HG02973 (cell line): ENCODE data around the gene ROBO1.
A peak's percentile ranks its signal among the peaks of the same experiment; 100 is the strongest.
"Not testable (repeated sequence)": the region's sequence is repeated elsewhere in the genome, so short reads cannot be mapped to it uniquely, and the experiment has no call there.

Experiments used
- ATAC-seq: cut with Tn5 transposase; IDR thresholded peaks from one replicate; pipeline ENCODE4 v1.9.1; 2021; ENCODE audit warnings: moderate library complexity; ENCODE audit not compliant: unreplicated experiment

Gene ROBO1

DNA sequence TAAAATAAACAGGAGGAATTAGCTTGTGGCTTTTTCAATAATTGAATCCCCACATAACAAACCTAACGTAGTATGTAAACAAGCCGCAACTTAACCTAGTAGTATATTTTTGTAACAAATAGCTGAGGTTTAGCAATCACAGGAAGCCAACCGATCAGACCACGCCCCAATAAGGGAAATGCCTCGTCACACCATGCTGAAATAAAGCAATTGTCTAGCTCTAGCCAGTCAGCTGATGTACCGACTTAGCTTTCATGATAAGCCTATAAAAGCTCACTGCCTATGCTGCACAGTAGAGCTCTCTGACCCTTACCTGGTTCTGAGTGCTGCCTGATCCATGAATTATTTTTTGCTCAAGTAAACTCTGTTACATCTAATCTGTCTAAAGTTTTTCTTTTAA, 208.9 kb downstream of the ROBO1 start:
- ATAC-seq, result no peak

DNA sequence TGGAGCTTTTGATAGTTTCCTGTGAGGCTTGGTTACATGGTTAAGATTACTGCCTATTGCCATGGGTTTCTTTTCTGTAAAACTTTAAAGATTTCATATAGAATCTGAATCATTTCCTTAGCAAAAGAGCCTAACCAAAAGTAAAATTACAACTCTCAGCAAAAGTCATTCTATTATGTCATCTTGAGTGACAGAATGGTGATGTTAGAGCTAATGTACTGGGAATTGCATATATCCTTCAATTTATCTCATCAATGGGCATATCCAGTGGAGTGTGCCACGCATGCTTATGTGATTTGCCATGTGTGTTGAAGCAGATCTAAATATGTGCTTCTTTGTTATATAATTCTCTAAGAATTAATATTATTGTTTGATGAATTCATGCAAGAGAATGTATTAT, 212.1 kb downstream of the ROBO1 start:
- ATAC-seq, result no peak

DNA sequence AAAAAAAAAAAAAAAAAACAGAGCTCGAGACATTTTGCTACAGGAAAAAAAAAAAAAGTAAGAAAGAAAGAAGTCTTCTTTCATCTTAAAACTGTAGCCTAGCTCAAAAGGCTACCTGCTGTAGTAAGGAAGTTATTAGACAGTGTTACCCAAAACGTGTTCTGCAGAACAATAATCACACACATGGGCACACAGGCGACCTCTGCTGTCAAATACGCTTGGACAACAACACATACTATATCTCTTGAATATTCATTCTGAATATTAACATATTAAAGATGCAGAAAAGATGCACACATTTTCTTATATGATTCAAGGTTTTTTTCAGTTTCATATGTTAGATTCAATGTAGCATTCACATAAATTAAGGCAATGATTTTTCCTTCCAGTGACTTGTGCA, 215.8 kb downstream of the ROBO1 start:
- no peak for ATAC-seq

DNA sequence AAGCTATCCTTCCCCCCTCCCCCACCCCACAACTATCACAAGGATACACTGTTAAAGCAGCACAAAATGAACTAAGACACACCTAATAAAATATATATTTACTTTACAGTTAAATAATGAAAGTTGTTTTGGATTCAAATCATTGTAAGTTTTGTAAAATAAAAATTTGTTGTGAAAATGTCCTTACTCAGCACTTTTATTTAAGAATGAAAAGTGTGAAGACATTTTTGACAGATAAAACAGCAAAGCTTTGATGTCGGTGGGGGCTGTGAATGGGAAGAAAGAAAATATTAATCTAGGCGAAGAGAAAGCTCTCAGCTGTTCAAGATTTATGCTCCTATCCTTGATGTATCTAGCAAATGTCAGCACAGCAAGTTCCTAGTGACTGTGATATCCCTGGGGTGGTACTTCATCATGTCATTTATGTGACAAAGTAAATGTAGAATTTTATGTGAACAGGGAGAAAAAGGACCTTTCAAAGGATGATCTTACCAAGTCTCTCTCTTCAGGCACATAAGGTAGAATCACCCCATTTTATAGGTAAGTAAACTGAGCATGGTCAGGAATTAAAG, 216.4 kb downstream of the ROBO1 start:
- no peak for ATAC-seq

DNA sequence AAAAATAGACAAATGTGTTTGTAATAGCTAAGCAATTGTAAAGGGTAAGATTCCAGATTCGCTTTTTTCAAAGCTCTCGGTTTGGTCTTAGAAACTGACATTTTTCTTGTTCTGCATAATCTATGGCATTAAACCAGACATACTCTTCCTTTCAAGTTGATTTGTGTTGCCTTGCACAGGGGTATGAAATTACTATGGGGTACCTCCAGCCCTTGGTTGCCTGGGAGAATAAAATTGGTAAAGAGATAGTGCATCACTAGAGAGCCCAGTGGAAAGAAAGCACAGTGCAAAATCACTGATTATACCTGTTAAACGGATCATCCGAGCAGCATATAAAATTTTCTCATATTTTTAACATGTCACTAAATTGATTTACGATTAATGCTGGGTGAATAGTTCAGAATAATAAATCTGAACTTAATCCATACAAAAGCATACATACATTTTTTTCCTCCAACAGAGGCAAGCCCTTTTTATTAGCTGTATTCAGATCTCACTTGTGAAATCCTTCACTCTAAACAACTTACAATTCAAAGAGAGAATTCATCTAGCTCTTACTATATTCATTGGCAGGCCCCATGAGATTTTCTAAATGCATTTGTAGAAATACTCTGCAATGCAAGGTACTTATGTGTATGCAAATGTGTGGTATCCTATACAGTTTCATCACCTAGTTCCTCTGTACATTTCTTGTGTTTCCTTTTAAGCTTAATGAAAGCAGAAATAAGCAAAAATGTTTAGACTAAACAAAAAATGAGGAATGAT, 224.4 kb downstream of the ROBO1 start:
- ATAC-seq, result no peak

DNA sequence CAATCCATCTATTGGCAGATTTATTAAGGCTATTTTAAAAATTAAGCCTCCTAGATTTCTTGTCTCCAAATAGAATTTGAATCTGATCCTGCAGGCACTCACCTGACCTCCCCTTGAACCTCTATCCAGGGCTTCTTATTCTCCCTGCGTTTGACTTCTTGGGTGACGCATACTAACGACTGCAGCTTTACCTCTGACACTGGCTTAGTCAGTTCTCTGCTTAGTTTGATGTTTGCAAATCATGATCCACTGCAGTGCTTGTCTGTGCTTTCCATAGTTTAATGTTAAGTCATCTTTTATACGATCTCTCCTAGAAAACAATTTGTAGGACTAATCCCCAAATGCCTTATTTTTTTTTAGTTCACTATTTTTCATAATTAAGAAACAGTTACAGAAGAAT, 233.1 kb downstream of the ROBO1 start:
- ATAC-seq, result no peak

DNA sequence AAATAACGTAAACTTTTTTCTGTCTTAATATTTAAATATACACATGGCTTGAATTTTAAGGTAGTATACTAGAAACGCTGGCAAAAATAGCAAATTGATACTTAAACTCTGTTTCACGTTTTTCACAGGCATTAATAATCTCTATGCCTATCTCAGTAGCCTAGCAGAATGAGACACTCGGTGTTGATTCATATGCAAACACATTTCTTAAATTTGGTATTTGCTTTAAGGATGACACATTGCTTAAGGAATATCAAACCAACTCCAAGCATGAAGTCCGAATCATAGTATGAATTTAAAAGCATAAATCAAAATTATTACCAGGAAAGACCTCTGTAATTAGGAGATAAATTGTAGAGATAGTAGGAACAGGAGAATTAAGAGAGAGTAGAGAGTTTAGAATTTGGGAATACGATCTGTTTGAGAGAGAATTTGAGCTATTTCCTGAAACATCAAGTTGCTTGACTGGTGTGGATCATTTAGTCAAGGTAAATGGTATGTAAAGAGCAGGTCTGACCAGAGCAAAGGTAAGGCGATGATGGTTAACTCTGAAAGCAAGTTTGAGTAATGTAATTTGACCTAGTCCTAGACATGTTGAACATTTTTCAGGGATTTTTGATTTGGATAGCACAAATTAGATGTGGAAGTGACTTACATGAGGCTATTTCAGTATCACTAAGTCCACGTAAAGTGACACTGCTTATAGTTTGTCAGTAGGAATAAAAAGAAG, 236.1 kb downstream of the ROBO1 start:
- no peak for ATAC-seq

DNA sequence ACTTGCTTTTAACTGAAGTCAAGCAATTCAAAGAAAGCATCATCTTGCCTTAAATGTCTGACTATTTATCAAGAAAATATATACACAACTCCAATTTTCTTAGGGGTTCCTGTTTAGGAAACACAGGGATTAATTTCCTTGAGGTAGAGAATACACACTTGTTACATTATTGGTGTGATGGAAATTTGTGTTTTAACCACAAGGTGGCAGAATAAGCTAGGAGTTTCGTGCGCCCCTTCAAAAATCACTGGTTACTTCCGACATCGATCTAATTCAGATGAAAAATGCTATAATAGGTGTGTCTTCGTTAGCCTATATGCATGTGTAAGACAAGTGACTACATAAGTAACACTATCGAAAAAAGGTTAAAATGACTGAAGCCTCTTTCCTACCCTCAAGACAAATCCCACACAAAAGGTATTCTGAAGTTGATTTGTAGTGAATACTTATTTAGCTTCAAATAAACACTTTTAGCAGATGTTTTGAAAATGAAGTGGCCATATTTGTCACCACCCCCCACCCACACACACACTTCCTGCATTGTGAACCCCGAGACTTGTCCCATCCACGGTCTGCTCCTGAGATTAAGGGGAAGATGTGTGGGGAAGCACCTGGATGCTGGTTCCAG, 246.5 kb downstream of the ROBO1 start:
- ATAC-seq, result peak; percentile 66

DNA sequence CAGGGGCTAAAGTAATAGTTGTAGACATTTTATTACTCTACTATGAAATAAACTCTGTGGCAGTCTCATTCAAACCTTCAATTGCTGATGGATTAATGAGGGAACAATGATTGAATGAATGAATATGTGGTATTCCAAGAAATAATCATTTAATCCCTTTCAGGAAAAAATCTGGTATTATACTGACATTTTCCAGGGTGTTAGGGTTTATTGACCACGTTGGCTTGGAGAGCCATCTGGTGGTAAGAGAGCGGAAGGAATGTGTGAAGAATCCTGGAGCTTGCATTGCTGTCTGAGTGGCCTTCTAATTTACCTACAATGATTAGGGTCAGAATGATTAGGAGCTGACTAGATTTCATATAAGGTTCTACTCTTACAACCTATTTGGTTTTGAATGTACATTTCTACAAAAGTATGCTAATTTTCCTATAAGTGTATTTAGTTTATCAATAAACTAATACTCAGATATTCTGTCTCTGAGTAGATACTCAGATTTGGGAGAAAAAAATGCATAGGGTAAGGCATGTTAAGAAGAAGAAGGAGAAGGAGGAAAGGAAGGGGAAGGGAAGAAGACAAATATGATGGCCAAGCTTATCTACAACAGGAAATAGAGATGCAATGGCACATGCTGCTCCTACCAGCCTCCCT, 249.9 kb downstream of the ROBO1 start:
- no peak for ATAC-seq

DNA sequence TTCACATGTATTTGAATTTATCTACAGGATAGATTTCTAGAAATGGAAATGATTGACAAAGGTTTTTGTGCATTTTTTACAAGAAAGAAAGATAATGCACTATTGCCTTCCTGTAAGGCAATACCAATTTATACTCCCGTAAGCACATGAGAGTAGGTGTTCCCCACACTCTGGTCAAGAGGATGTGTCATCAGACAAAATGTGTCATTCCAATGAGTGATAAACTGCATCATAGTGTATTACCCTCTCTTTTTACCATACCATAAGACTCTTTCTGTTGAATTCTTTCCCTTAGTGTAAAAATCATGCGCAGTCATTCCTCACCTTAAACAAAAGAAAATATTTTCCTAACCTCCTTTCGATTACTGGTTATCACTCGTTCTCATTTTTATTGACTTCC, 251.0 kb downstream of the ROBO1 start:
- ATAC-seq, result no peak

DNA sequence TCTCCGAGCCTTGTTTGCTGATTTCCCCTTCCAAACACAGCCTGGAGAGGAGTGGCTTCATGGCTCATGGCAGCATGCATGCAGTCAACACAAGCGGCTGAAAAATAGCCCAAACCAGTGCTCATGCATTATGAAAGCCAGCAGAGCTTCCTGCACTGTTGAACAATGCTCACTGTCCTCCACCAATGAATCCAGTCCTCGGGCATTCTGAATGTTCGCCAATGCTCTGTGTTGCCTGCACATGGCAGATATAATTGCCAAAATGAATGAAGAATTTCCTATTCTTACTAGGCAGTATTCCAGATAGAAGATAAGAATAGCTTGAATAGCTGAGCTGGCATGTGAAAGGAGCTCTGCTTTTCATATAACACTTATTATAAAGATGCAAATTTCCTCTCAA, 252.7 kb downstream of the ROBO1 start:
- no peak for ATAC-seq

DNA sequence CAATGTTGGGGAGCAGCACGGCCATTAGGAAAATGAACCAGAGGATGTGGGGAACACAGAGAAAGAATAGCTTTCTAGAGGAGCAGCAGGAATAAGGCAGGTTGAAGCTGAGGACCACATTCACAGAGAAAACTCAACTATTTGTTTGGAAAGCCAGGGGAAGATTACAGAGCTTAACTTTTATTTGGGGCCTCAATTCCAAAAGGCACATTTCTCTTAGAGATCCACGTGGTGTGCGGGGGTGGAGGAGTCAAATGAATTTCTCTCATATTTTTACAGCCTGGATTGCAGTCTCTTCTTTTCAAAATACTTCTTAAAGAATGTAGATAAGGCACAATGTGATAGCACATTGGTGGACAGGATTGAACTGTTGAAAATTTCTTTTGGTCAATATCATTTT, 253.7 kb downstream of the ROBO1 start:
- ATAC-seq, result no peak

DNA sequence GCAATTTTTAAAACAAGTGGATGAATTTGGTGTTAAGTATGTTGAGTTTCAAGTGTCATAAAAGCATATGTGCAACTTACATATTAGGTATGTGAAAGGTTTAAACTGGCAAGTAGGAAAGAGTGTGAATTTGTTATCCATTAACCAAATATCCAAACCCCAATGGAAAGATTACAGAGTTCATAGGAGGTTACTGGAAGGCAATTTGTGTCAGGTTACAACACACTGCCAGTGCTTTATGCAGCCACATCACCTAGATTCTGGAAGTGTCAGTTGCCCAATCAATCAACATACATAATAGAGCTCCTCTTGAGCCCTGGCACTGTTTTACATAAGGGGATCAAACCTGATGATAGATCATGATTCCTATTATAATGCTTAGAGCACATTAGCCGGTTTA, 261.0 kb downstream of the ROBO1 start:
- no peak for ATAC-seq

DNA sequence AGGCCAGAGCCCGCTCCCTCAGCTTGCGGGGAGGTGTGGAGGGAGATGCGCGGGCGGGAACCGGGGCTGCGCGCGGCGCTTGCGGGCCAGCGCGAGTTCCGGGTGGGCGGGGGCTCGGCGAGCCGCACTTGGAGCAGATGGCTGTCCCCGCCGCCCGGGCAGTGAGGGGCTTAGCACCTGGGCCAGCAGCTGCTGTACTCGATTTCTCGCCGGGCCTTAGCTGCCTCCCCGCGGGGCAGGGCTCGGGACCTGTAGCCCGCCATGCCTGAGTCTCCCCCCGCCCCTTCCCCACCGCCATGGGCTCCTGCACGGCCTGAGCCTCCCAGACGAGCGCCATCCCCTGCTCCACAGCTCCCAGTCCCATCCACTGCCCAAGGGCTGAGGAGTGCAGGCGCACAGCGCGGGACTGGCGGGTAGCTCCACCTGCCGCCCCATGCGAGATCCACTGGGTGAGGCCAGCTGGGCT, 265.5 kb downstream of the ROBO1 start:
- not testable (repeated sequence) for ATAC-seq

DNA sequence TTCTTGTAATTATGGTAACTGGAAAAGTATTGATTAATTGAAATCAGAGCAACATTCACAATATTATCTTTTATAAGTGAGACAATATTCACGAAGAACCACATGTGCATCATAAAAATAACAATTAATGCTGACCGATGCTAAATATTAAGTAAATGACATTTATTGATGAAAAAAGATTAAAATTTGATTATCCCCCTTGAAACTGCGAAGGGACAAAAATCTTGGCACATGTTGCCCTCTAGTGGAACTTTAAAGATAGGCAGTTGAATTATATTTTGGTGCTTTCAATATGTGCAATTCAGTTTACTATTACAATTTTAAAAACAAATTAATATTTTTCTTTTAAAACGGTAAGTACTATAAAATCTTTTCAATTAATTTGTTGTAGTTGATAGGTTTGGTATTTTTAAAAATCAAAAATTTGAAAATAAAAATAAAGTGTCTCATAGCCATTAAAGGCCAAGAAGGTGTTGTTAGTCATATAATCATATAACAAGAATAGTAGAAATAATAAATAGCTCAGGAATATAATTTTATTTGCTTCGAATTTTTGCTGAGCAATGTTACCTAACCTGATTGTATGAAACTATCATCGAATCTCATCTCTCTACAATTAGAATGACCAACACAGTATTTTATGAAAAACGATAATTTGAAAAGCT, 270.2 kb downstream of the ROBO1 start:
- no peak for ATAC-seq

DNA sequence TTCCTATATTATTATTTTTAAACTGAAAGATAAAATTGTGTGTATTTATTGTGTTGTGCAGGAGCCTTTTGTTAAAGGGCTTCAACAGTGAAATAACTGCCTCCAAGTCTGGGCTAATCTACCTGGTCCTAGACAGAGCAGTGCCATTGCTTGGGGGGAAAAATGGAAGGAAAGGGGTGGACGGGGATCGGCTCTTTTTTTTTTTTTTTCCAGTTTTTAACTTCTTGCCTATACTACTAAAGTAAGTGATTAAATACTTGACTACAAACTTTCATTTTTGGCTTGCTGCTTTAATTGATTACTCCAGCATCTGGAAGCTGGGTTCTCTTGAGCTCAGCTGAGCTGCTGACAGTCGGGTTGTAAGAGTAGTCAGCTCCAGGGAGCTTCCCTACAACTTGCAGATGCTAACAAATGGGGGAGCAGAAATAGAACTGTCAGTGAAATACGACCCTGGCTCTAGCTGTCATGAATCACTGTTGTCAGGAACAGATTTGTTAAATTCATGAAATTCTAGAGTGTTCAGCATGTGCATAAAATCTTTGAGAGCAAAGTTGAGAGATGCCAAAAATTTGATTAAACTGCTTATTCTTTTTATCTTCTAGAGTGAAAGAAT, 276.7 kb downstream of the ROBO1 start:
- no peak for ATAC-seq

DNA sequence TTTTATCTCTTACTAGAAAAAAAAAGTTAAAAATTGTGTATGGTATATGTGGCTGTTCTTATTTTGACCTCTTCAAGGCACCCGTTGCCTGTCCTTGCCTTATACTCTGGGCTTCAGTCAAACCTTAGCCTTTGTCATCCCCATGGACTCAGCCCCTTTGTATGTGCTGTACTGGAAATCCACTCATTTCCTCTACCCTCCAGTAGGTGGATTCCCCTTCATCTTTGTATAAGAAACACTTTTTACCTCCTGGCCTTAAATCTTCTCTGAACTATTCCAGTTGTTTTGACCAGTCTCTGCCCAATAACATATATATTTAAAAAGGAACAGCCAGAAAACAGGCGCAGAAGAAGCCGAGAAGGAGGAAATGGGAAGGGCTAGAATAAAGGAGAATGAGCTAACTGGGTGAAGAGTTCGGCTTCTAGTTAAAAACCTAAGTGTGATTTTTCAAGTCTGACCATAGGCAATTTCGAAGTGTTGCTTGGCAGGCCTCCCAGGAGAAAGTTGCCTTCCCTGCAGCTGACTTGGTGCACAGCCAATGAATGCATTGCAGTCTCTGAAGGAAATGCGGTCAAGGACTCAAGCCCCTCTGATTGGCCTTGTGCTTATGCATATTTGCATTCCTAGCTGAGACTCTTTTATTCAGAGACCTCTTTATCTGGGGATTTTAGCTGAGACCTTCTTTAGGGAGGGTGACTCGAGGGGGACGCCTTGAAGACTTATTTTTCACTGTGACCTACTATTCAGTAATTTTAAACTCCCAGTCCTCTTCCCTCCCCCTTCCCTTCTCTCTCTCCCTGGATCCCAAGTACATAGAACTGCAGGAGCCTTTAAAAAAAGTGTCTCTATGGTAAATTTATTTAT, 277.4 kb downstream of the ROBO1 start:
- no peak for ATAC-seq

DNA sequence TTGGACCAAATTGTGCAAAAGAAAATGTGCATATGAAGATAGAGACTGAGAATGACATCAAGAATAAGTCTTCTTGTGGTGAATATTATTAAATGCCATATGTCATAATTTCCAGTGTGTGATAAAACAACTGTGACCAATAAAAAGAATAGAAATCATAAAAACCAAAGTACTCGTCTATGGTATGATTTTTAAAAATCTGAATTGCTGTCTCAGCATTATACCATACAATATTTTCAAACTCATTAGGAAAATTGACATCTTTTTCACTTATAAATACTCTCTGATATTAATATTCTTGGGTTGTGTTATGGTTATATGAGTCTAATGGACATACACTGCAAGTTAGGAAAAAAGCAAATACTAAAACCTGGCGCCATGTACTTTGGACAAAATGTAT, 279.4 kb downstream of the ROBO1 start:
- no peak for ATAC-seq

DNA sequence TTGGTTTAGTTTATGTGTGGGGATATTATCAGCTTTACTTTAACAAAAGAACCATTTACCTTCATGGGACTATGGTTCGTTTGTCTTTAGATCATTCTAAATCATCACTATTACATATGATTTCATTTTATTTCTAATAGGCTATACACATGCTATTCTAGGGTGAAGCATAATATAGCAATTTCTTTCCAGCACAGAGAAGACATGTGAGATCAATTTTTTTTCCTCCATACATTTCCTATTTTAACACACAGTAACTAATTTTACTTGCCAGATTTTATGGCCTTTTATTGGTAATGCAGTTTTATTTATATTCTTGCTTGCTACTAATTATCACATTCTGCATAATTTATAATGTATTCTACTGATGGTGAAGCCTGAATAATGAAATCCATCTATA, 287.1 kb downstream of the ROBO1 start:
- ATAC-seq, result no peak
